Stimulated activated CD4-positive, alpha-beta T cell treated with anti-CD3 and anti-CD28 coated beads, Interleukin-15, amount 100 ng/mL, for 24 hours (primary cell): ENCODE measurements around the gene ERP29.
A peak's percentile ranks its signal among the peaks of the same experiment; 100 is the strongest.
"Not testable (repeated sequence)": the region's sequence is repeated elsewhere in the genome, so short reads cannot be mapped to it uniquely, and the experiment has no call there.

Experiments
- DNase-seq: peaks from one replicate; pipeline ENCODE4 v3.0.0-alpha.2; 2020

ERP29 gene

GRCh38 chr12:112005419-112006395, 7.5 kb upstream of the ERP29 start:
- no peak for DNase-seq

GRCh38 chr12:112007945-112008344, 5.3 kb upstream of the ERP29 start:
- DNase-seq = no peak

GRCh38 chr12:112008918-112009317, 4.3 kb upstream of the ERP29 start:
- no peak for DNase-seq

GRCh38 chr12:112009596-112009995, 3.6 kb upstream of the ERP29 start:
- not testable (repeated sequence) for DNase-seq

- DNase-seq = peak; percentile 28
These were observed 2.5 kb upstream of the ERP29 start for GRCh38 chr12:112010415-112011344.

- DNase-seq = no peak
These were observed 1.5 kb upstream of the ERP29 start for GRCh38 chr12:112011685-112012084.

- DNase-seq = peak; percentile 83
These were observed 576 bp downstream of the ERP29 start for GRCh38 chr12:112013601-112014402.

- no peak for DNase-seq
These were observed 2.7 kb downstream of the ERP29 start for GRCh38 chr12:112015938-112016337.

GRCh38 chr12:112017041-112017440, 3.8 kb downstream of the ERP29 start:
- DNase-seq = no peak

GRCh38 chr12:112018571-112019237, 5.5 kb downstream of the ERP29 start:
- no peak for DNase-seq

GRCh38 chr12:112020947-112021457, 7.8 kb downstream of the ERP29 start:
- DNase-seq = no peak

- DNase-seq = no peak
These were observed 9.2 kb downstream of the ERP29 start for GRCh38 chr12:112022241-112023016.

- no peak for DNase-seq
These were observed 10.7 kb downstream of the ERP29 start for GRCh38 chr12:112023759-112024396.

GRCh38 chr12:112025808-112026375, 12.7 kb downstream of the ERP29 start:
- DNase-seq = no peak

GRCh38 chr12:112029301-112029700, 16.1 kb downstream of the ERP29 start:
- DNase-seq = no peak

GRCh38 chr12:112031472-112031871, 18.2 kb downstream of the ERP29 start:
- DNase-seq = no peak

- DNase-seq = no peak
These were observed 19.1 kb downstream of the ERP29 start for GRCh38 chr12:112032292-112032691.

- no peak for DNase-seq
These were observed 22.1 kb downstream of the ERP29 start for GRCh38 chr12:112035219-112035785.

GRCh38 chr12:112036614-112037013, 23.4 kb downstream of the ERP29 start:
- not testable (repeated sequence) for DNase-seq

- no peak for DNase-seq
These were observed 32.8 kb downstream of the ERP29 start for GRCh38 chr12:112046003-112046402.
